GM21786 (cell line): ENCODE measurements around the gene TMEM95.
A peak's percentile ranks its signal among the peaks of the same experiment; 100 is the strongest.

Experiments
- ATAC-seq: cut with Tn5 transposase; IDR thresholded peaks from one replicate; pipeline ENCODE4 v1.9.1; 2021; ENCODE audit not compliant: unreplicated experiment

TMEM95 gene

GRCh38 chr17:7374353-7374752 lies 19.4 kb downstream of the TMEM95 start:
- no peak for ATAC-seq

GRCh38 chr17:7379134-7379533 lies 24.2 kb downstream of the TMEM95 start:
- ATAC-seq: no peak

DNA sequence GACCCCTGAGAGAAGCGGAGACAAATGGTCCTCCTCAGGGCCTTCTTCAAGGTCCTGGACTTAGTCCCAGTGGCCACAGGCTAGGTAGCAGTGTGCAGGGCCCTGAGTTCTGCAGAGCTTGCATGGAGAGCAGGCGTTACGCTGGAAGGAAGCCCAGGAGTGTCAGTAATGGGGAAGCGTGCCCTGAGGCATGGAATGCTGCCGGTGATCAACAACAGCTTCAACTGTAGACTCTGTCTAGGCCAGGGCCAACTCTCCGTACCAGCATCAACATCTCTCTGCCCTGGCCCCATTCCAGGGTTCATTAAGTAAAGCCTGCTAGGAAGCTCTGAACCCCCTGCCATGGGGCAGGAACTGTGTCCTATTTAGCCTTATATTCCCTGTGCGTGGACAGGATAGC lies 25.4 kb downstream of the TMEM95 start:
- ATAC-seq: no peak

DNA sequence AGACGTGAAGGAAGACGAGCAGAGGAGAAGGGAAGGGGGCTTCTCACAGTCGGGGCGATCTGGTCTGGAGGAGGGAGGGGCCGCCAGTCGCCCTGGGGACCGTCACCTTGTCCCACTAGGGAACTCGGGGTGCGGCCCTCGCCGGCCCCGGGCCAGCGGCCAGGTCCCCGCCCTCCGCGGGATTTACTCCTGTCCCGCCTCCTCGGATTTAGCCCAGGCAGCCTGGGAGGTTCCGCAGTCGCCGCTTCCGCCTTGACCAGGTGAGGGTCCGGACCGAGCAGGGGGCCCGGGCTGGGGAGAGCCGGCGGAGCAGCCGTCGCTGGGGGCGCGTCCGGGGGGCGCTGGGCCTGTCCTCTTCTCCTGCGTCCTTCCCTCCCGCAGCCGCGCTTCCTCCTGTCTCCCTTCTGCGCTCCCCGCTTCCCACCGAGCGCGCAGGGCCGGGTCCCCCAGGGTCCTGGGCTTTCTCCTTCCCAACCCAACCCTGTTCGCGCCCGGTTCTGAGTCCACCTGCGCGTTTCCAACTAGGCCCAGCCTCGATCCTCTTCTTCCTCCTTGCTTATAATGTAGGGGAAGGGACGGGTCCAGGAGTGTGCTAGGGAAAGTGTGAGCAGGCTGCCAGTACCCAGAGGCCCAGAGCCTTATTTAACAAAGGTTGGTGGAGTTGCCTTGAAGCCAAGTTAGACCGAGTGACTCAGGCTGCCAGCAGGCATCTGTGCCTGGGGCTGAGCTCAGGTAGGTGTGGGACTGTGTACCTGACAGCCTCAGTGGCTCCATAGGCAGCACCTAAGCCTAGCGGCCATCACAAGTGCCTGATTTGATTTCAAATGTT lies 26.1 kb downstream of the TMEM95 start, which contains the start of gene TNK1:
Gene TNK1 (plus strand): TSS at position 235 of the 829 bp plus-strand sequence. CDS start 1,838 bp downstream, outside the sequence.
- no peak for ATAC-seq

- ATAC-seq: no peak
These were observed 27.9 kb downstream of the TMEM95 start for GRCh38 chr17:7382901-7383300.

GRCh38 chr17:7383371-7383741 lies 28.4 kb downstream of the TMEM95 start:
- no peak for ATAC-seq

GRCh38 chr17:7383742-7384488 lies 29.0 kb downstream of the TMEM95 start:
- ATAC-seq: no peak

- ATAC-seq: no peak
These were observed 29.6 kb downstream of the TMEM95 start for GRCh38 chr17:7384489-7385081.

DNA sequence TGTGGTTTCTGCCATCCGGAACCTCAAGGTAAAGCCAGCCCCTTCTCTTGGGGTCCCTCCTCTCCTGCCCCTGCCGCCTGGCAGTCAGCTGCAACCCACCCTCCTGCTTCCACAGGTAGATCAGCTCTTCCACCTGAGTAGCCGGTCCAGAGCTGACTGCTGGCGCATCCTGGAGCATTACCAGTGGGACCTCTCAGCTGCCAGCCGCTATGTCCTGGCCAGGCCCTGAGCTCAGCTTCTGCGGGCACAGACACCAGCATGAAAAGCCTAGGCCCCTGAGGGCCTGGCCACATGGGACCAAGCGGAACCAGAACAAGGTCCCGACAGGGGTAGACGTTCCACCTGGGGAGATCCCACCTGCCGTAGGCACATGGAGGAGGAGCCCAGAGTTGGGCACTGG lies 33.9 kb downstream of the TMEM95 start:
- no peak for ATAC-seq

GRCh38 chr17:7389924-7390910 lies 35.3 kb downstream of the TMEM95 start:
- ATAC-seq: no peak

GRCh38 chr17:7391307-7391706 lies 36.4 kb downstream of the TMEM95 start:
- ATAC-seq: no peak

GRCh38 chr17:7392696-7393612 lies 38.0 kb downstream of the TMEM95 start:
- no peak for ATAC-seq

DNA sequence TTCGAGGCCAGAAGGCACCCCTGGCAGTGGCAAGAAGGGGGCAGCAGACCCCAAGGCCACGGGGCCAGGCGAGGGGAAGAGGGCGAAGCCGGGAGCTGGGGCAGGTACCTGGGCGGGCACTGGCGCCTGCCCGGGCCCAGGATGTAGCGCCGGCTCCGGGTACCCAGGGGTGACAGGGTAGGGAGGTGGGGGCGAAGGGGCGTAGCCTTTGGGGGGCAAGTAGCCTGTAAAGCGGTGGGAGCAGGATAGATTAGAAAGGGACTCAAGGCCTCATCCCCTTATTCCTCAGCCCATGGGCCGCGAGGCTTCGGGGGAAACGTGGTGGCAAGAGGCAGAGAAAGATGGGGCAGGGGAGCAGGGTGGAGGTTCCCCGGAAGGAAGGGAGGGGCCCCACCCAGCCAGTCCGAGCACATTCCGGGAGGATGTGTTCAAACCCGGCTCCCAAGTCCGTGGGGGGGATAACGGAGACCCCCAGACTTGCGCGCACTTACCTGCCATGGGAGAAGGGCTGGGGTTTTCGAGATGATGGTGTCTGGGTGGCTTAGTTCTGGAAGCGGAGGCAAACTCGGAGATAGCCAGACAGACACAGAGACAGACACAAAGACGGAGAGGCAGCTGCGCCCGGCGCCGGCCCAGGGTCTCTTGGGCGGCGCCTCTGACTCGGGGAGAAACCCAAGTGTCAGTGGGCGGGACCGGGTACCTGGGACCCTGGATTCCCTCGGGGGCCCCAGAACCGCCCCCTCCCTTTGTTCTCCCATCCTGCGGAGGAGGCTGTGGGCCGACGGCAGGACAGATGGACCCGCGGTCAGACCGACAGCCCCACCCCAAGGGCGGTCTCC lies 38.9 kb downstream of the TMEM95 start:
- ATAC-seq: peak; percentile 36

DNA sequence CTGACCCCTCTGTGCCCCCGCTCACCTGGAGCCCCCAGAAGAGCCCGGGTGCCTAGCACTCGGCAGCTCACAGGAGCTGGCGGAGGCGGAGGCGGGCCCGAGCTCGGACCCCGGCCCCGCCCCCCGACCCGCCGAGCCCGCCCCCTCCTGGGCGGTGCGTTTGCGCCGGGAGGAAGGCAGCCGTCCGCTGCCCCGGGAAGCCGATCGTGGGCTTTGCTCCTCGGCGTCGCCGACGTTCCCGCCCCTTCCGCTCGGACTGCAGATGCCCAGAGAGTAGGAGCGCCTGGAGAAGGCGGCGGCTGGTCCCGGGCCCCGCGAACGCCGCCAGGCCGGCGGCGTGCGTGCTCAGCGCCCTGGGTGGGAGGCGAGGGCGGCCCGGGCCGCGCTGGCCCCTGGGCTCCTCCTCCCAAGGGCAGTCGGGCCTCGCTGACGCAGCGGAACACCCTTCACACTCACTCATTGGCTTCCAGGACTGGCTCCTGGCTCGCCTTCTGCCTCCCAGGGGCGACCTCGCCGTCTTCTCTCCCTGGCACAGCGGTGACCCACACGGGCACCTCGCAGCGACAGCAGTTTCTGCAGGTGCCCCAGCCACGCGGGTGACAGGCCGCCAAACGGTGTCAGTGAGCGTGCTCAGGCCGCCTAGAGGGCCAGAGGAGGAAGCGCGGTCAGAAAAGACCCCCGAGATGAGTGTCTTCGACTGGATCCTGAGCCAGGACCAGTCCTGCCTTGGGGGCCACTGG lies 39.7 kb downstream of the TMEM95 start, which contains the start of gene PLSCR3:
Gene PLSCR3 (minus strand): TSS at position 74 of the 740 bp plus-strand sequence. CDS start 415 bp downstream, outside the sequence.
- ATAC-seq: peak; percentile 71

GRCh38 chr17:7396147-7396546 lies 41.2 kb downstream of the TMEM95 start:
- no peak for ATAC-seq

- ATAC-seq: no peak
These were observed 43.7 kb downstream of the TMEM95 start for GRCh38 chr17:7398612-7399011.

DNA sequence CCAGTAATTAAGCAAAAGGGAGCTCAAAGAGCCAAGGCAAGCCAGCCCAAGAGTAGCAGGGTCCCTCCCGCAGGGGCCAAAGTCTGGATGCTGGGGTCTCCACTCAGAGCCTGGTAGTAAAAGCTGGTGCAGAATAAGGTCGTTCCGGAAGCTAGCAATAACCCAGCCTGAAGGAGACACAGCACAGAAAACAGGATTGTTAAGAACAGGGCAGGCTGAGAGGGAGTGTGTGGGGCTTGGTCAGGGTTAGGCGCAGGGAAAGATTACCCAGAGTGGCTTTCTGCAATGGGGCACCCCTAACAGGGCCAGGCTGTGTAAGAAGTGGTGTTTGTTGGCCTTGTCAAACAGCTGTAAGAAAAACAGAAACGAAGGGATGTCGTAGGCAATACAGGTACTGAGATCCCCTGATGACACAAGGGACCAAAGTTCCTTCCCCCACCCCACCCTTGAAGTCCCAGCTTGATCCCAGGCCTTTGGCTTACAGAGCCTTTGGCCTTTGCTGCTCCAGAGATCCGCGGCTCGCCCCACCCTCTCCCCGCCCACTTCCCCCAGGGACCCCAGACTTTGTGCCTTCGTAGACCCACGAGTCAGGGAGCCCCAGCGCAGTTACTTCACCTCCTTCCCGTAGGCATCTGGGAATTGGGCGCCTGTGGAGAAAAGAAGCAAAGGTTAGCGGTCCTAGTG lies 48.2 kb downstream of the TMEM95 start:
- ATAC-seq: no peak

- ATAC-seq: no peak
These were observed 48.7 kb downstream of the TMEM95 start for GRCh38 chr17:7403727-7403976.
